GM18498 (cell line): ENCODE results near the gene STIM2.
"Not testable (repeated sequence)": the region's sequence is repeated elsewhere in the genome, so short reads cannot be mapped to it uniquely, and the experiment has no call there.

Source experiments
- ATAC-seq: cut with Tn5 transposase; IDR thresholded peaks from one replicate; pipeline ENCODE4 v1.9.1; 2021; ENCODE audit warnings: mild to moderate bottlenecking, moderate library complexity; ENCODE audit not compliant: unreplicated experiment

The STIM2 gene

GRCh38 chr4:27022963-27023362 is 162.3 kb downstream of the STIM2 start:
- no peak for ATAC-seq

GRCh38 chr4:27023366-27023765 is 162.7 kb downstream of the STIM2 start:
- no peak for ATAC-seq

GRCh38 chr4:27024805-27025204 is 164.2 kb downstream of the STIM2 start:
- no peak for ATAC-seq

- ATAC-seq = no peak
These were observed 166.8 kb downstream of the STIM2 start for GRCh38 chr4:27027428-27027827.

GRCh38 chr4:27035127-27035526 is 174.5 kb downstream of the STIM2 start:
- ATAC-seq = not testable (repeated sequence)

GRCh38 chr4:27040356-27040755 is 179.7 kb downstream of the STIM2 start:
- ATAC-seq = no peak

GRCh38 chr4:27042411-27042810 is 181.8 kb downstream of the STIM2 start:
- ATAC-seq = no peak

GRCh38 chr4:27043200-27043599 is 182.6 kb downstream of the STIM2 start:
- ATAC-seq = no peak

- no peak for ATAC-seq
These were observed 186.2 kb downstream of the STIM2 start for GRCh38 chr4:27046851-27047250.

- no peak for ATAC-seq
These were observed 188.0 kb downstream of the STIM2 start for GRCh38 chr4:27048429-27049238.

- ATAC-seq = no peak
These were observed 188.7 kb downstream of the STIM2 start for GRCh38 chr4:27049239-27049829.

- ATAC-seq = no peak
These were observed 190.1 kb downstream of the STIM2 start for GRCh38 chr4:27050731-27051130.

- no peak for ATAC-seq
These were observed 194.7 kb downstream of the STIM2 start for GRCh38 chr4:27055221-27055760.

GRCh38 chr4:27056281-27056680 is 195.6 kb downstream of the STIM2 start:
- no peak for ATAC-seq

- ATAC-seq = no peak
These were observed 196.4 kb downstream of the STIM2 start for GRCh38 chr4:27057053-27057452.

- no peak for ATAC-seq
These were observed 197.0 kb downstream of the STIM2 start for GRCh38 chr4:27057662-27058061.

GRCh38 chr4:27058819-27059406 is 198.3 kb downstream of the STIM2 start:
- ATAC-seq = no peak

- no peak for ATAC-seq
These were observed 198.8 kb downstream of the STIM2 start for GRCh38 chr4:27059446-27059845.

- ATAC-seq = no peak
These were observed 201.6 kb downstream of the STIM2 start for GRCh38 chr4:27062256-27062655.

- ATAC-seq = no peak
These were observed 205.9 kb downstream of the STIM2 start for GRCh38 chr4:27066591-27066990.

GRCh38 chr4:27068151-27068867 is 207.7 kb downstream of the STIM2 start:
- no peak for ATAC-seq
